Measurements from ENCODE around the gene ADSL.

- TF ChIP-seq, protein P1, sequence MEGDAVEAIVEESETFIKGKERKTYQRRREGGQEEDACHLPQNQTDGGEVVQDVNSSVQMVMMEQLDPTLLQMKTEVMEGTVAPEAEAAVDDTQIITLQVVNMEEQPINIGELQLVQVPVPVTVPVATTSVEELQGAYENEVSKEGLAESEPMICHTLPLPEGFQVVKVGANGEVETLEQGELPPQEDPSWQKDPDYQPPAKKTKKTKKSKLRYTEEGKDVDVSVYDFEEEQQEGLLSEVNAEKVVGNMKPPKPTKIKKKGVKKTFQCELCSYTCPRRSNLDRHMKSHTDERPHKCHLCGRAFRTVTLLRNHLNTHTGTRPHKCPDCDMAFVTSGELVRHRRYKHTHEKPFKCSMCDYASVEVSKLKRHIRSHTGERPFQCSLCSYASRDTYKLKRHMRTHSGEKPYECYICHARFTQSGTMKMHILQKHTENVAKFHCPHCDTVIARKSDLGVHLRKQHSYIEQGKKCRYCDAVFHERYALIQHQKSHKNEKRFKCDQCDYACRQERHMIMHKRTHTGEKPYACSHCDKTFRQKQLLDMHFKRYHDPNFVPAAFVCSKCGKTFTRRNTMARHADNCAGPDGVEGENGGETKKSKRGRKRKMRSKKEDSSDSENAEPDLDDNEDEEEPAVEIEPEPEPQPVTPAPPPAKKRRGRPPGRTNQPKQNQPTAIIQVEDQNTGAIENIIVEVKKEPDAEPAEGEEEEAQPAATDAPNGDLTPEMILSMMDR (IDR thresholded peaks at IDR 0.05): no peak
- no peak for TF ChIP-seq POLR2A (IDR thresholded peaks at IDR 0.05)
These were observed 45.2 kb upstream of the ADSL start for GRCh38 chr22:40300884-40301672.
